Measurements from ENCODE around the gene CRCP. TPM values are rescaled to one million over a fixed set of nuclear protein-coding genes. Genes with fewer than 3 reads are reported as not detected.

The CRCP gene
- total and polyA plus RNA-seq, 2 of the 13 experiments (the other 11 are each of a cell fraction or from before 2014, with no cell fraction given), result 22.7 to 31.0 TPM

DNA sequence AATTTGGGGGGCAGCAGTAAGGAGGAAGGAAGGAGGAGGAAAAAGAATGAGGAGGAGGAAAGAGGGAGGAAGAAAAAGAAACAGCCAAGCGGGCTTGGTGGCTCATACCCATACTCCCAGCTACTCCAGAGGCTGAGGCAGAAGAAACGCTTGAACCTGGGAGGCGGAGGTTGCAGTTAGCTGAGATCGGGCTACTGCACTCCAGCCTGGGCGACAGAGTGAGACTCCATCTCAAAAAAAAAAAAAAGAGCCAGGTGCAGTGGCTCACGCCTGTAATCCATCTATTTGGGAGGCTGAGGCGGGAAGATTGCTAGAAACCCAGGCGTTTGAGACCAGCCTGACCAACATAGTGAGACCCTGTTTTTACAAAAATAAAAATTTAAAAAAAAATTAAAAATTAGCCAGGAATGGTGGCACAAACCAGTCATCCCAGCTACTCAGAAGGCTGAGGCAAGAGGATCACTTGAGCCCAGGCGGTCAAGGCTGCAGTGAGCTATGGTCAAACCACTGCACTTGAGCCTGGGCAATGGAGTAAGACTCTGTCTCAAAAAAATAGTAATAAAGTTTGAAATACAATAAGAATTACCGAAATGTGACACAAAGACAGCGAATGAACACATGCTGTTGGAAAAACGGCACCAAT is 14.1 kb upstream of the CRCP start:
- H3K9me3 ChIP-seq (ENCODE audit: low read length), result no peaks in the 10 kb centered on the region
- in situ Hi-C loops (cut with HindIII; ENCODE audit: extremely low pct_ligation_motif_present, low pct_unique_long_range_greater_than_20kb) (no loop called here), intact Hi-C loops (cut with micrococcal nuclease; ENCODE audit: unreplicated experiment) (no loop called here)
- FAIRE-seq (no peak), DNase-seq (ENCODE audit: low spot score) (no peak), ATAC-seq (peak; percentile 45)
- ChIA-PET CTCF (ENCODE audit: low intra/inter-chr PET ratio, low total read pairs) (no interaction called here), POLR2A (interaction anchor here (0.8 to 1.3 kb wide), 4 partner anchors 9 to 25 kb away, joined by 3 to 4 read pairs (median 4); partner anchors contain the start of gene ASL)
- H3K4me2 ChIP-seq (ENCODE audit: low read depth, low read length), result peak overlapping the region; percentile 66
- peak overlapping the region in 2 of 3 experiments; percentile 33 to 56; a peak in 3 of 6 replicates for H3K4me3 ChIP-seq (replicated peaks in 1 of 3; ENCODE audit: insufficient read depth in 1 of 3, low read depth in 2 of 3, low read length in 3 of 3)
- H3K9ac ChIP-seq (ENCODE audit: insufficient read depth, low read depth, low read length), result no peak overlapping the region
- no peaks in the 10 kb centered on the region for H3K36me3 ChIP-seq (replicated peaks in 1 of 2; ENCODE audit: control insufficient read depth in 1 of 2, insufficient read depth in 2 of 2, low read length in 2 of 2)
- no peak overlapping the region for H2AFZ ChIP-seq (ENCODE audit: low read length)
- no peak overlapping the region for H3K27ac ChIP-seq (ENCODE audit: extremely low read length, insufficient read depth, low read length)
- no peaks in the 10 kb centered on the region for H4K20me1 ChIP-seq (ENCODE audit: insufficient read depth, low read length)
- no peaks in the 10 kb centered on the region for H3K79me2 ChIP-seq (ENCODE audit: insufficient read depth, low read length)
- 37% methylated on average over 12 of the region's 12 CpGs for WGBS (ENCODE audit: low lambda C conversion rate)
- H3K27me3 ChIP-seq (ENCODE audit: control insufficient read depth in 1 of 2, insufficient read depth in 2 of 2, low read length in 2 of 2), result no peaks in the 10 kb centered on the region
- H3K4me1 ChIP-seq (ENCODE audit: insufficient read depth, low read length), result peaks cover 9% of the 10 kb centered on the region
- BruUV-seq (replicated peaks), result no TSS peak
- TF ChIP-seq, protein P1, sequence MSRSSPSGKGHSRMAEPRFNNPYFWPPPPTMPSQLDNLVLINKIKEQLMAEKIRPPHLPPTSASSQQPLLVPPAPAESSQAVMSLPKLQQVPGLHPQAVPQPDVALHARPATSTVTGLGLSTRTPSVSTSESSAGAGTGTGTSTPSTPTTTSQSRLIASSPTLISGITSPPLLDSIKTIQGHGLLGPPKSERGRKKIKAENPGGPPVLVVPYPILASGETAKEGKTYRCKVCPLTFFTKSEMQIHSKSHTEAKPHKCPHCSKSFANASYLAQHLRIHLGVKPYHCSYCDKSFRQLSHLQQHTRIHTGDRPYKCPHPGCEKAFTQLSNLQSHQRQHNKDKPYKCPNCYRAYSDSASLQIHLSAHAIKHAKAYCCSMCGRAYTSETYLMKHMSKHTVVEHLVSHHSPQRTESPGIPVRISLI (CRISPR knock-in tag; IDR thresholded peaks at IDR 0.05; ENCODE audit: borderline replicate concordance), result 0 out of 2 replicates have a peak, but pooled peaks have one; percentile 37
- TF ChIP-seq ZNF263 (CRISPR knock-in tag; IDR thresholded peaks at IDR 0.05) (0 out of 2 replicates have a peak, but pooled peaks have one; percentile 7), ZNF121 (CRISPR knock-in tag; IDR thresholded peaks at IDR 0.05) (0 out of 2 replicates have a peak, but pooled peaks have one; percentile 34), ZNF432 (CRISPR knock-in tag; IDR thresholded peaks at IDR 0.05; ENCODE audit: borderline replicate concordance) (no peak), ISL2 (CRISPR knock-in tag; IDR thresholded peaks at IDR 0.05) (no peak), EP300 (IDR thresholded peaks at IDR 0.05; ENCODE audit: low read depth in 2 of 2, low read length in 2 of 2) (no peak), EP300 (CRISPR knock-in tag; IDR thresholded peaks at IDR 0.05; ENCODE audit: borderline replicate concordance) (no peak), ZFP36L1 (CRISPR knock-in tag; IDR thresholded peaks at IDR 0.05) (no peak), ZNF430 (CRISPR knock-in tag; IDR thresholded peaks at IDR 0.05) (no peak)
- TF ChIP-seq, protein P2, sequence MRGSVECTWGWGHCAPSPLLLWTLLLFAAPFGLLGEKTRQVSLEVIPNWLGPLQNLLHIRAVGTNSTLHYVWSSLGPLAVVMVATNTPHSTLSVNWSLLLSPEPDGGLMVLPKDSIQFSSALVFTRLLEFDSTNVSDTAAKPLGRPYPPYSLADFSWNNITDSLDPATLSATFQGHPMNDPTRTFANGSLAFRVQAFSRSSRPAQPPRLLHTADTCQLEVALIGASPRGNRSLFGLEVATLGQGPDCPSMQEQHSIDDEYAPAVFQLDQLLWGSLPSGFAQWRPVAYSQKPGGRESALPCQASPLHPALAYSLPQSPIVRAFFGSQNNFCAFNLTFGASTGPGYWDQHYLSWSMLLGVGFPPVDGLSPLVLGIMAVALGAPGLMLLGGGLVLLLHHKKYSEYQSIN (CRISPR knock-in tag; IDR thresholded peaks at IDR 0.05; ENCODE audit: borderline replicate concordance), result no peak
- TF ChIP-seq, protein P3, sequence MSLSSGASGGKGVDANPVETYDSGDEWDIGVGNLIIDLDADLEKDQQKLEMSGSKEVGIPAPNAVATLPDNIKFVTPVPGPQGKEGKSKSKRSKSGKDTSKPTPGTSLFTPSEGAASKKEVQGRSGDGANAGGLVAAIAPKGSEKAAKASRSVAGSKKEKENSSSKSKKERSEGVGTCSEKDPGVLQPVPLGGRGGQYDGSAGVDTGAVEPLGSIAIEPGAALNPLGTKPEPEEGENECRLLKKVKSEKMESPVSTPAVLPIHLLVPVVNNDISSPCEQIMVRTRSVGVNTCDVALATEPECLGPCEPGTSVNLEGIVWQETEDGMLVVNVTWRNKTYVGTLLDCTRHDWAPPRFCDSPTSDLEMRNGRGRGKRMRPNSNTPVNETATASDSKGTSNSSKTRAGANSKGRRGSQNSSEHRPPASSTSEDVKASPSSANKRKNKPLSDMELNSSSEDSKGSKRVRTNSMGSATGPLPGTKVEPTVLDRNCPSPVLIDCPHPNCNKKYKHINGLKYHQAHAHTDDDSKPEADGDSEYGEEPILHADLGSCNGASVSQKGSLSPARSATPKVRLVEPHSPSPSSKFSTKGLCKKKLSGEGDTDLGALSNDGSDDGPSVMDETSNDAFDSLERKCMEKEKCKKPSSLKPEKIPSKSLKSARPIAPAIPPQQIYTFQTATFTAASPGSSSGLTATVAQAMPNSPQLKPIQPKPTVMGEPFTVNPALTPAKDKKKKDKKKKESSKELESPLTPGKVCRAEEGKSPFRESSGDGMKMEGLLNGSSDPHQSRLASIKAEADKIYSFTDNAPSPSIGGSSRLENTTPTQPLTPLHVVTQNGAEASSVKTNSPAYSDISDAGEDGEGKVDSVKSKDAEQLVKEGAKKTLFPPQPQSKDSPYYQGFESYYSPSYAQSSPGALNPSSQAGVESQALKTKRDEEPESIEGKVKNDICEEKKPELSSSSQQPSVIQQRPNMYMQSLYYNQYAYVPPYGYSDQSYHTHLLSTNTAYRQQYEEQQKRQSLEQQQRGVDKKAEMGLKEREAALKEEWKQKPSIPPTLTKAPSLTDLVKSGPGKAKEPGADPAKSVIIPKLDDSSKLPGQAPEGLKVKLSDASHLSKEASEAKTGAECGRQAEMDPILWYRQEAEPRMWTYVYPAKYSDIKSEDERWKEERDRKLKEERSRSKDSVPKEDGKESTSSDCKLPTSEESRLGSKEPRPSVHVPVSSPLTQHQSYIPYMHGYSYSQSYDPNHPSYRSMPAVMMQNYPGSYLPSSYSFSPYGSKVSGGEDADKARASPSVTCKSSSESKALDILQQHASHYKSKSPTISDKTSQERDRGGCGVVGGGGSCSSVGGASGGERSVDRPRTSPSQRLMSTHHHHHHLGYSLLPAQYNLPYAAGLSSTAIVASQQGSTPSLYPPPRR (CRISPR knock-in tag; IDR thresholded peaks at IDR 0.05; ENCODE audit: borderline replicate concordance), result no peak
- TF ChIP-seq, protein P4, sequence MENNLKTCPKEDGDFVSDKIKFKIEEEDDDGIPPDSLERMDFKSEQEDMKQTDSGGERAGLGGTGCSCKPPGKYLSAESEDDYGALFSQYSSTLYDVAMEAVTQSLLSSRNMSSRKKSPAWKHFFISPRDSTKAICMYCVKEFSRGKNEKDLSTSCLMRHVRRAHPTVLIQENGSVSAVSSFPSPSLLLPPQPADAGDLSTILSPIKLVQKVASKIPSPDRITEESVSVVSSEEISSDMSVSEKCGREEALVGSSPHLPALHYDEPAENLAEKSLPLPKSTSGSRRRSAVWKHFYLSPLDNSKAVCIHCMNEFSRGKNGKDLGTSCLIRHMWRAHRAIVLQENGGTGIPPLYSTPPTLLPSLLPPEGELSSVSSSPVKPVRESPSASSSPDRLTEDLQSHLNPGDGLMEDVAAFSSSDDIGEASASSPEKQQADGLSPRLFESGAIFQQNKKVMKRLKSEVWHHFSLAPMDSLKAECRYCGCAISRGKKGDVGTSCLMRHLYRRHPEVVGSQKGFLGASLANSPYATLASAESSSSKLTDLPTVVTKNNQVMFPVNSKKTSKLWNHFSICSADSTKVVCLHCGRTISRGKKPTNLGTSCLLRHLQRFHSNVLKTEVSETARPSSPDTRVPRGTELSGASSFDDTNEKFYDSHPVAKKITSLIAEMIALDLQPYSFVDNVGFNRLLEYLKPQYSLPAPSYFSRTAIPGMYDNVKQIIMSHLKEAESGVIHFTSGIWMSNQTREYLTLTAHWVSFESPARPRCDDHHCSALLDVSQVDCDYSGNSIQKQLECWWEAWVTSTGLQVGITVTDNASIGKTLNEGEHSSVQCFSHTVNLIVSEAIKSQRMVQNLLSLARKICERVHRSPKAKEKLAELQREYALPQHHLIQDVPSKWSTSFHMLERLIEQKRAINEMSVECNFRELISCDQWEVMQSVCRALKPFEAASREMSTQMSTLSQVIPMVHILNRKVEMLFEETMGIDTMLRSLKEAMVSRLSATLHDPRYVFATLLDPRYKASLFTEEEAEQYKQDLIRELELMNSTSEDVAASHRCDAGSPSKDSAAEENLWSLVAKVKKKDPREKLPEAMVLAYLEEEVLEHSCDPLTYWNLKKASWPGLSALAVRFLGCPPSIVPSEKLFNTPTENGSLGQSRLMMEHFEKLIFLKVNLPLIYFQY (CRISPR knock-in tag; IDR thresholded peaks at IDR 0.05; ENCODE audit: borderline replicate concordance), result no peak

Measured in HepG2 (cell line).